Kidney tubule cell (primary cell): ENCODE results near the gene NYNRIN.

Experiments
- DNase-seq: peaks from one replicate; pipeline ENCODE4 v3.0.0-alpha.2; 2018; ENCODE audit warnings: low spot score

Gene NYNRIN

GRCh38 chr14:24392325-24393091, 6.3 kb upstream of the NYNRIN start:
- peak; percentile 77 for DNase-seq

GRCh38 chr14:24394275-24394674, 4.5 kb upstream of the NYNRIN start:
- no peak for DNase-seq

GRCh38 chr14:24395609-24396582, 2.9 kb upstream of the NYNRIN start:
- no peak for DNase-seq

- DNase-seq: no peak
Measured at GRCh38 chr14:24397639-24398292, 1.0 kb upstream of the NYNRIN start.

GRCh38 chr14:24398293-24398652, 530 bp upstream of the NYNRIN start:
- DNase-seq: no peak

- DNase-seq: no peak
Measured at GRCh38 chr14:24399447-24399822, 632 bp downstream of the NYNRIN start.

GRCh38 chr14:24399999-24400718, 1.4 kb downstream of the NYNRIN start:
- DNase-seq: no peak

- DNase-seq: no peak
Measured at GRCh38 chr14:24401810-24402702, 3.3 kb downstream of the NYNRIN start.

GRCh38 chr14:24403294-24403998, 4.6 kb downstream of the NYNRIN start:
- peak; percentile 60 for DNase-seq

- no peak for DNase-seq
Measured at GRCh38 chr14:24404814-24405213, 6.0 kb downstream of the NYNRIN start.

- no peak for DNase-seq
Measured at GRCh38 chr14:24406416-24406815, 7.6 kb downstream of the NYNRIN start.

GRCh38 chr14:24407608-24408325, 9.0 kb downstream of the NYNRIN start:
- no peak for DNase-seq

- DNase-seq: no peak
Measured at GRCh38 chr14:24408764-24409163, 10.0 kb downstream of the NYNRIN start.

- DNase-seq: no peak
Measured at GRCh38 chr14:24409192-24409591, 10.4 kb downstream of the NYNRIN start.

GRCh38 chr14:24409956-24410355, 11.2 kb downstream of the NYNRIN start:
- DNase-seq: no peak

GRCh38 chr14:24411443-24412389, 12.9 kb downstream of the NYNRIN start:
- DNase-seq: peak; percentile 51

GRCh38 chr14:24414077-24414476, 15.3 kb downstream of the NYNRIN start:
- DNase-seq: no peak

GRCh38 chr14:24414732-24415420, 16.1 kb downstream of the NYNRIN start:
- no peak for DNase-seq
